ENCODE measurements around the gene NEURL1B. TPM values are rescaled to one million over a fixed set of nuclear protein-coding genes. Genes with fewer than 3 reads are reported as not detected.

Gene NEURL1B
- polyA plus RNA-seq, 1 donor (not counting 4 experiments of a cell fraction or from before 2014, with no cell fraction given), result 0.43 TPM

GRCh38 chr5:172592881-172593280 is 48.2 kb upstream of the NEURL1B start:
- dilution Hi-C loops (cut with MboI; ENCODE audit: extremely low pct_ligation_motif_present, low sequenced_read_pairs), result no loop called here
- no peak overlapping the region for H3K9ac ChIP-seq (ENCODE audit: control insufficient read depth, extremely low read depth, insufficient read depth, low read length)
- H4K20me1 ChIP-seq (ENCODE audit: control insufficient read depth, extremely low read depth, insufficient read depth, low read length), result no peaks in the 10 kb centered on the region
- no peak overlapping the region for H3K27ac ChIP-seq (ENCODE audit: control insufficient read depth, insufficient read depth, low read length)
- FAIRE-seq (no peak), DNase-seq (ENCODE audit: low read depth, low spot score) (no peak)
- no peaks in the 10 kb centered on the region for H3K79me2 ChIP-seq (ENCODE audit: control insufficient read depth, insufficient read depth, low read length)
- TF ChIP-seq EZH2 (IDR thresholded peaks at IDR 0.05; ENCODE audit: low read length), result no peak
- TF ChIP-seq, protein P1, sequence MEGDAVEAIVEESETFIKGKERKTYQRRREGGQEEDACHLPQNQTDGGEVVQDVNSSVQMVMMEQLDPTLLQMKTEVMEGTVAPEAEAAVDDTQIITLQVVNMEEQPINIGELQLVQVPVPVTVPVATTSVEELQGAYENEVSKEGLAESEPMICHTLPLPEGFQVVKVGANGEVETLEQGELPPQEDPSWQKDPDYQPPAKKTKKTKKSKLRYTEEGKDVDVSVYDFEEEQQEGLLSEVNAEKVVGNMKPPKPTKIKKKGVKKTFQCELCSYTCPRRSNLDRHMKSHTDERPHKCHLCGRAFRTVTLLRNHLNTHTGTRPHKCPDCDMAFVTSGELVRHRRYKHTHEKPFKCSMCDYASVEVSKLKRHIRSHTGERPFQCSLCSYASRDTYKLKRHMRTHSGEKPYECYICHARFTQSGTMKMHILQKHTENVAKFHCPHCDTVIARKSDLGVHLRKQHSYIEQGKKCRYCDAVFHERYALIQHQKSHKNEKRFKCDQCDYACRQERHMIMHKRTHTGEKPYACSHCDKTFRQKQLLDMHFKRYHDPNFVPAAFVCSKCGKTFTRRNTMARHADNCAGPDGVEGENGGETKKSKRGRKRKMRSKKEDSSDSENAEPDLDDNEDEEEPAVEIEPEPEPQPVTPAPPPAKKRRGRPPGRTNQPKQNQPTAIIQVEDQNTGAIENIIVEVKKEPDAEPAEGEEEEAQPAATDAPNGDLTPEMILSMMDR (optimal IDR thresholded peaks at IDR 0.05 in 1 of 3, IDR thresholded peaks at IDR 0.05 in 1 of 3, conservative IDR thresholded peaks at IDR 0.05 in 1 of 3; ENCODE audit: extremely low read depth in 1 of 3, insufficient read depth in 2 of 3, low read length in 3 of 3), result no peak
- peaks cover 15% of the 10 kb centered on the region for H3K27me3 ChIP-seq (ENCODE audit: control insufficient read depth, extremely low read depth, insufficient read depth, low read length)
- no peak overlapping the region for H3K4me3 ChIP-seq (ENCODE audit: control insufficient read depth in 2 of 3, extremely low read depth in 1 of 3, insufficient read depth in 2 of 3, low read depth in 1 of 3, low read length in 3 of 3)
- H3K9me1 ChIP-seq (ENCODE audit: control insufficient read depth, extremely low read depth, insufficient read depth, low read length), result no peaks in the 10 kb centered on the region
- no peaks in the 10 kb centered on the region for H3K36me3 ChIP-seq (ENCODE audit: control insufficient read depth in 2 of 2, extremely low read depth in 1 of 2, insufficient read depth in 2 of 2, low read length in 2 of 2)
- H3K4me2 ChIP-seq (ENCODE audit: control insufficient read depth, extremely low read depth, insufficient read depth, low read depth, low read length), result no peak overlapping the region
- H3K4me1 ChIP-seq (ENCODE audit: control insufficient read depth, extremely low read depth, insufficient read depth, low read length), result no peaks in the 10 kb centered on the region
- H3K9me3 ChIP-seq (ENCODE audit: control insufficient read depth, low read depth, low read length), result no peaks in the 10 kb centered on the region
- H2AFZ ChIP-seq (ENCODE audit: control insufficient read depth, low read length), result no peak overlapping the region

GRCh38 chr5:172593306-172593705 is 47.8 kb upstream of the NEURL1B start:
- FAIRE-seq (no peak), DNase-seq (ENCODE audit: low read depth, low spot score) (no peak)
- Histone ChIP-seq H3K9ac (ENCODE audit: control insufficient read depth, extremely low read depth, insufficient read depth, low read length) (no peak overlapping the region), H3K4me2 (ENCODE audit: control insufficient read depth, extremely low read depth, insufficient read depth, low read depth, low read length) (no peak overlapping the region), H3K79me2 (ENCODE audit: control insufficient read depth, insufficient read depth, low read length) (no peaks in the 10 kb centered on the region), H2AFZ (ENCODE audit: control insufficient read depth, low read length) (no peak overlapping the region), H3K4me1 (ENCODE audit: control insufficient read depth, extremely low read depth, insufficient read depth, low read length) (no peaks in the 10 kb centered on the region), H3K27ac (ENCODE audit: control insufficient read depth, insufficient read depth, low read length) (no peak overlapping the region), H3K9me3 (ENCODE audit: control insufficient read depth, low read depth, low read length) (no peaks in the 10 kb centered on the region), H4K20me1 (ENCODE audit: control insufficient read depth, extremely low read depth, insufficient read depth, low read length) (no peaks in the 10 kb centered on the region), H3K9me1 (ENCODE audit: control insufficient read depth, extremely low read depth, insufficient read depth, low read length) (no peaks in the 10 kb centered on the region), H3K4me3 (ENCODE audit: control insufficient read depth in 2 of 3, extremely low read depth in 1 of 3, insufficient read depth in 2 of 3, low read depth in 1 of 3, low read length in 3 of 3) (no peak overlapping the region), H3K36me3 (ENCODE audit: control insufficient read depth in 2 of 2, extremely low read depth in 1 of 2, insufficient read depth in 2 of 2, low read length in 2 of 2) (no peaks in the 10 kb centered on the region), H3K27me3 (ENCODE audit: control insufficient read depth, extremely low read depth, insufficient read depth, low read length) (peaks cover 17% of the 10 kb centered on the region)
- TF ChIP-seq, protein P1 (optimal IDR thresholded peaks at IDR 0.05 in 1 of 3, IDR thresholded peaks at IDR 0.05 in 1 of 3, conservative IDR thresholded peaks at IDR 0.05 in 1 of 3; ENCODE audit: extremely low read depth in 1 of 3, insufficient read depth in 2 of 3, low read length in 3 of 3), result no peak
- no peak for TF ChIP-seq EZH2 (IDR thresholded peaks at IDR 0.05; ENCODE audit: low read length)
- dilution Hi-C loops (cut with MboI; ENCODE audit: extremely low pct_ligation_motif_present, low sequenced_read_pairs), result no loop called here

Data from keratinocyte (primary cell).